Stimulated activated CD4-positive, alpha-beta T cell treated with anti-CD3 and anti-CD28 coated beads, Interleukin-12 subunit alpha, Interleukin-12 subunit beta, amount 100 ng/mL, for 48 hours (primary cell): ENCODE results near the gene CD109.
"Not testable (repeated sequence)": the region's sequence is repeated elsewhere in the genome, so short reads cannot be mapped to it uniquely, and the experiment has no call there.

ENCODE experiments used
- DNase-seq, 3 donors: peaks; one replicate each; pipeline ENCODE4 v3.0.0-alpha.2; 2020; ENCODE audit warnings: low read depth in 2 of 3, low spot score in 1 of 3

CD109 gene

GRCh38 chr6:73784726-73785505 lies 88.9 kb downstream of the CD109 start:
- DNase-seq: no peak

- DNase-seq: no peak
Measured at GRCh38 chr6:73790574-73790973, 94.6 kb downstream of the CD109 start.

GRCh38 chr6:73791336-73791735 lies 95.3 kb downstream of the CD109 start:
- no peak for DNase-seq

GRCh38 chr6:73792738-73793137 lies 96.7 kb downstream of the CD109 start:
- no peak for DNase-seq

GRCh38 chr6:73796881-73797280 lies 100.9 kb downstream of the CD109 start:
- no peak for DNase-seq

GRCh38 chr6:73797861-73798260 lies 101.9 kb downstream of the CD109 start:
- no peak for DNase-seq

- peak in 1 of 3 donors; percentile 6 for DNase-seq
Measured at GRCh38 chr6:73798592-73798991, 102.6 kb downstream of the CD109 start.

- no peak for DNase-seq
Measured at GRCh38 chr6:73800997-73801396, 105.0 kb downstream of the CD109 start.

- DNase-seq: no peak
Measured at GRCh38 chr6:73801652-73802268, 105.8 kb downstream of the CD109 start.

GRCh38 chr6:73802366-73802765 lies 106.4 kb downstream of the CD109 start:
- DNase-seq: no peak

GRCh38 chr6:73803562-73804241 lies 107.7 kb downstream of the CD109 start:
- DNase-seq: peak in 1 of 3 donors; percentile 12

- not testable (repeated sequence) for DNase-seq
Measured at GRCh38 chr6:73805221-73805620, 109.2 kb downstream of the CD109 start.

- DNase-seq: not testable (repeated sequence)
Measured at GRCh38 chr6:73805982-73806381, 110.0 kb downstream of the CD109 start.

GRCh38 chr6:73811706-73812105 lies 115.7 kb downstream of the CD109 start:
- no peak for DNase-seq

- DNase-seq: no peak
Measured at GRCh38 chr6:73817253-73817652, 121.2 kb downstream of the CD109 start.

- DNase-seq: no peak
Measured at GRCh38 chr6:73823046-73823735, 127.2 kb downstream of the CD109 start.

GRCh38 chr6:73823832-73824231 lies 127.8 kb downstream of the CD109 start:
- no peak for DNase-seq

- DNase-seq: no peak
Measured at GRCh38 chr6:73826571-73826970, 130.6 kb downstream of the CD109 start.

- no peak for DNase-seq
Measured at GRCh38 chr6:73830119-73830518, 134.1 kb downstream of the CD109 start.

GRCh38 chr6:73832313-73832712 lies 136.3 kb downstream of the CD109 start:
- DNase-seq: no peak

GRCh38 chr6:73844696-73845095 lies 148.7 kb downstream of the CD109 start:
- not testable (repeated sequence) for DNase-seq

GRCh38 chr6:73851048-73851447 lies 155.0 kb downstream of the CD109 start:
- DNase-seq: not testable (repeated sequence)
